T-helper 1 cell treated with Interleukin-12 subunit alpha and Interleukin-12 subunit beta and Interleukin-4 antibody, amounts not matched to agents 30 ng/mL and 1 ng/mL, for 36 hours (primary cell): ENCODE measurements around the gene KCNQ1. TPM values are rescaled to one million over a fixed set of nuclear protein-coding genes. Genes with fewer than 3 reads are reported as not detected.

ENCODE experiments used
- intact Hi-C: fragments of 100-400 bp; cut with micrococcal nuclease; formaldehyde crosslinking; loops from one replicate; pipeline ENCODE4 v1.15.1; 2024
- total RNA-seq: library from RNA; stranded (reverse); gene quantifications from 2 replicates; pipeline ENCODE4 v1.2.3, GENCODE V29; 2022

Gene KCNQ1
- total RNA-seq, 1 donor from 2014 or later: 16.9 TPM

GRCh38 chr11:2883979-2884815 lies 439.4 kb downstream of the KCNQ1 start:
- intact Hi-C loops: loop anchor here (10.0 kb wide), 1 partner anchor 689 kb away; no protein-coding TSS in a partner anchor

GRCh38 chr11:2885017-2885677 lies 440.3 kb downstream of the KCNQ1 start:
- intact Hi-C loops: loop anchor here (1.0 to 10.0 kb wide), 8 partner anchors 17 to 690 kb away; partner anchors contain the start of genes CD81, KCNQ1OT1, NAP1L4 and TSSC4

GRCh38 chr11:2885678-2886081 lies 440.9 kb downstream of the KCNQ1 start, which contains the start of gene CDKN1C:
TSS of gene CDKN1C (minus strand) at chr11:2885775. CDS start at chr11:2885456, 319 bp downstream.
- intact Hi-C loops: loop anchor here (1.0 to 10.0 kb wide), 9 partner anchors 17 to 691 kb away; partner anchors contain the start of genes CD81, KCNQ1, KCNQ1OT1 and NAP1L4

GRCh38 chr11:2886191-2886894 lies 441.5 kb downstream of the KCNQ1 start:
- intact Hi-C loops: loop anchor here (1.0 to 10.0 kb wide), 4 partner anchors 106 to 692 kb away; partner anchors contain the start of genes KCNQ1, KCNQ1OT1 and NAP1L4

- intact Hi-C loops: loop anchor here (1.0 to 10.0 kb wide), 4 partner anchors 105 to 692 kb away; partner anchors contain the start of genes KCNQ1, KCNQ1OT1 and NAP1L4
These were observed 442.1 kb downstream of the KCNQ1 start for GRCh38 chr11:2886936-2887335.

- intact Hi-C loops: loop anchor here (1.0 to 10.0 kb wide), 6 partner anchors 105 to 693 kb away; partner anchors contain the start of genes KCNQ1OT1 and NAP1L4
These were observed 442.8 kb downstream of the KCNQ1 start for GRCh38 chr11:2887515-2888195.

- intact Hi-C loops: loop anchor here (1.0 to 10.0 kb wide), 6 partner anchors 104 to 694 kb away; partner anchors contain the start of genes KCNQ1OT1 and NAP1L4
These were observed 443.6 kb downstream of the KCNQ1 start for GRCh38 chr11:2888266-2888968.

- intact Hi-C loops: loop anchor here (2.0 to 10.0 kb wide), 5 partner anchors 103 to 1037 kb away; partner anchors contain the start of genes KCNQ1OT1, LSP1 and NAP1L4
These were observed 444.8 kb downstream of the KCNQ1 start for GRCh38 chr11:2889362-2890273.

- intact Hi-C loops: loop anchor here (5.0 kb wide), 1 partner anchor 1038 kb away; the partner anchor contains the start of gene LSP1
These were observed 445.9 kb downstream of the KCNQ1 start for GRCh38 chr11:2890466-2891294.

- intact Hi-C loops: loop anchor here (1.0 to 5.0 kb wide), 7 partner anchors 11 to 1039 kb away; partner anchors contain the start of genes LSP1 and PHLDA2
These were observed 446.8 kb downstream of the KCNQ1 start for GRCh38 chr11:2891326-2892214.

- intact Hi-C loops: loop anchor here (1.0 to 5.0 kb wide), 7 partner anchors 10 to 1040 kb away; partner anchors contain the start of genes LSP1 and PHLDA2
These were observed 447.6 kb downstream of the KCNQ1 start for GRCh38 chr11:2892215-2892966.

GRCh38 chr11:2892967-2893528 lies 448.2 kb downstream of the KCNQ1 start:
- intact Hi-C loops: loop anchor here (1.0 to 5.0 kb wide), 7 partner anchors 9 to 1041 kb away; partner anchors contain the start of genes LSP1 and PHLDA2

GRCh38 chr11:2893935-2894334 lies 449.1 kb downstream of the KCNQ1 start:
- intact Hi-C loops: loop anchor here (2.0 to 5.0 kb wide), 3 partner anchors 35 to 1042 kb away; partner anchors contain the start of genes LSP1 and PHLDA2

- intact Hi-C loops: no loop called here
These were observed 451.2 kb downstream of the KCNQ1 start for GRCh38 chr11:2896047-2896446.

- intact Hi-C loops: no loop called here
These were observed 452.2 kb downstream of the KCNQ1 start for GRCh38 chr11:2897048-2897447.
